Astrocyte (in vitro differentiated cells and primary cell): ENCODE data around the gene PPM1H. TPM values are rescaled to one million over a fixed set of nuclear protein-coding genes. Genes with fewer than 3 reads are reported as not detected.
A peak's percentile ranks its signal among the peaks of the same experiment; 100 is the strongest.

ENCODE experiments used
- DNase-seq: peaks from one replicate; pipeline ENCODE4 v3.0.0-alpha.2; 2010; ENCODE audit warnings: low read depth
- FAIRE-seq: peaks from 2 replicates; lab custom pipeline; 2011; peaks lifted over from hg19 to GRCh38; lab: Jason Lieb, UNC
- H2AFZ ChIP-seq: 2 replicates; pipeline ENCODE4 v1.6.0; 2012; ENCODE audit warnings: low read depth, low read length, inconsistent platforms
- H3K27ac ChIP-seq: 2 replicates; pipeline ENCODE4 v1.5.1; 2011; ENCODE audit warnings: low read depth, low read length, inconsistent platforms
- H3K27me3 ChIP-seq: 2 replicates; pipeline ENCODE4 v1.6.0; 2011; ENCODE audit warnings: low read length, inconsistent platforms; ENCODE audit not compliant: insufficient read depth
- H3K36me3 ChIP-seq: 2 replicates; pipeline ENCODE4 v1.5.1; 2011; ENCODE audit warnings: low read length, inconsistent platforms; ENCODE audit not compliant: insufficient read depth
- H3K4me1 ChIP-seq: 2 replicates; pipeline ENCODE4 v1.5.1; 2011; ENCODE audit warnings: low read length, inconsistent platforms; ENCODE audit not compliant: insufficient read depth
- H3K4me2 ChIP-seq: 2 replicates; pipeline ENCODE4 v1.6.0; 2012; ENCODE audit warnings: low read length, inconsistent platforms
- H3K4me3 ChIP-seq: 2 replicates; pipeline ENCODE4 v1.5.1; 2011; ENCODE audit warnings: low read depth, mild to moderate bottlenecking, low read length, inconsistent platforms; ENCODE audit not compliant: insufficient read depth
- H3K79me2 ChIP-seq: 2 replicates; pipeline ENCODE4 v1.6.0; 2012; ENCODE audit warnings: mild to moderate bottlenecking, low read length, inconsistent platforms; ENCODE audit not compliant: insufficient read depth
- H3K9ac ChIP-seq: 2 replicates; pipeline ENCODE4 v1.6.0; 2012; ENCODE audit warnings: mild to moderate bottlenecking, low read length, inconsistent platforms
- H3K9me3 ChIP-seq: 2 replicates; pipeline ENCODE4 v1.5.1; 2012; ENCODE audit warnings: low read depth, mild to moderate bottlenecking, low read length, inconsistent platforms; ENCODE audit not compliant: insufficient read depth
- H4K20me1 ChIP-seq: 2 replicates; pipeline ENCODE4 v1.6.0; 2012; ENCODE audit warnings: low read length, inconsistent platforms; ENCODE audit not compliant: insufficient read depth
- H3K27ac Mint-ChIP-seq: one replicate; pipeline ENCODE4 v1.8.0; 2021; ENCODE audit warnings: mild to moderate bottlenecking, mixed read lengths; ENCODE audit not compliant: unreplicated experiment
- H3K27me3 Mint-ChIP-seq: one replicate; pipeline ENCODE4 v1.8.0; 2021; ENCODE audit warnings: low read depth, mixed read lengths; ENCODE audit not compliant: unreplicated experiment
- H3K36me3 Mint-ChIP-seq: one replicate; pipeline ENCODE4 v1.8.0; 2021; ENCODE audit warnings: low read depth, mixed read lengths; ENCODE audit not compliant: unreplicated experiment
- H3K4me1 Mint-ChIP-seq: one replicate; pipeline ENCODE4 v1.8.0; 2021; ENCODE audit warnings: low read depth, mixed read lengths; ENCODE audit not compliant: unreplicated experiment
- H3K4me3 Mint-ChIP-seq: one replicate; pipeline ENCODE4 v1.8.0; 2021; ENCODE audit warnings: mild to moderate bottlenecking, moderate library complexity, mixed read lengths; ENCODE audit not compliant: unreplicated experiment
- H3K9me3 Mint-ChIP-seq: one replicate; pipeline ENCODE4 v1.8.0; 2021; ENCODE audit warnings: mild to moderate bottlenecking, mixed read lengths; ENCODE audit not compliant: unreplicated experiment
- EZH2 ChIP-seq: IDR thresholded peaks from 2 replicates; pipeline ENCODE4 v1.6.1; 2012; ENCODE audit warnings: mild to moderate bottlenecking, low read length, inconsistent platforms; ENCODE audit not compliant: insufficient read depth
- total RNA-seq: library from RNA; stranded (reverse); gene quantifications from 2 replicates; pipeline ENCODE4 v1.2.1, GENCODE V29; 2021
- TF ChIP-seq, protein P1 (sequence below): IDR thresholded peaks from 2 replicates; pipeline ENCODE4 v1.5.1; 2011; ENCODE audit warnings: low read depth, mild to moderate bottlenecking, inconsistent platforms, low read length, moderate library complexity; ENCODE audit not compliant: insufficient read depth

Gene PPM1H
- total RNA-seq, 1 donor from 2014 or later: 7.8 TPM

DNA sequence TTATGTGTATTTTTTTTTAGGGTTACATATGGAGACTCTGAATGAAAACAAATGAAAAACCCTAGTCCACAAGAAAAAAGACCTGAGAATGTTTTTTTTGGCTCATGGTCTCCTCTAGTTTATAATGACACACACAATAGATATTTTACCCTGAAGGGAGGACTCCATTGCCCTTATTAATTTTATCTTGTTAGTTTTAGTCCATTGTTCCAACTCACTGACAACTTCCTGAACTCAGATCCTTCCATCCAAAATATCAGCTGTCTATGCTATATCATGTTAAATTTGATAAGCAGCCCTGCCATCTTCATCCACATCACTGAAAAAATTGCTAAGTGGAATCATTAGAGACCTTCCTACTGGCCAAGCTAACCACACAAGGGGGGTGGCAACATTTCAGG is 236.2 kb downstream of the PPM1H start:
- Mint-ChIP-seq H3K4me3 (no peak overlapping the region), H3K27me3 (no peaks in the 10 kb centered on the region), H3K27ac (no peak overlapping the region), H3K9me3 (peaks cover 2% of the 10 kb centered on the region), H3K4me1 (peaks cover 16% of the 10 kb centered on the region), H3K36me3 (peaks cover 3% of the 10 kb centered on the region)
- H3K9ac ChIP-seq: no peak overlapping the region
- no peaks in the 10 kb centered on the region for H3K9me3 ChIP-seq
- H2AFZ ChIP-seq: no peak overlapping the region
- no peak overlapping the region for H3K4me3 ChIP-seq
- TF ChIP-seq, protein P1, sequence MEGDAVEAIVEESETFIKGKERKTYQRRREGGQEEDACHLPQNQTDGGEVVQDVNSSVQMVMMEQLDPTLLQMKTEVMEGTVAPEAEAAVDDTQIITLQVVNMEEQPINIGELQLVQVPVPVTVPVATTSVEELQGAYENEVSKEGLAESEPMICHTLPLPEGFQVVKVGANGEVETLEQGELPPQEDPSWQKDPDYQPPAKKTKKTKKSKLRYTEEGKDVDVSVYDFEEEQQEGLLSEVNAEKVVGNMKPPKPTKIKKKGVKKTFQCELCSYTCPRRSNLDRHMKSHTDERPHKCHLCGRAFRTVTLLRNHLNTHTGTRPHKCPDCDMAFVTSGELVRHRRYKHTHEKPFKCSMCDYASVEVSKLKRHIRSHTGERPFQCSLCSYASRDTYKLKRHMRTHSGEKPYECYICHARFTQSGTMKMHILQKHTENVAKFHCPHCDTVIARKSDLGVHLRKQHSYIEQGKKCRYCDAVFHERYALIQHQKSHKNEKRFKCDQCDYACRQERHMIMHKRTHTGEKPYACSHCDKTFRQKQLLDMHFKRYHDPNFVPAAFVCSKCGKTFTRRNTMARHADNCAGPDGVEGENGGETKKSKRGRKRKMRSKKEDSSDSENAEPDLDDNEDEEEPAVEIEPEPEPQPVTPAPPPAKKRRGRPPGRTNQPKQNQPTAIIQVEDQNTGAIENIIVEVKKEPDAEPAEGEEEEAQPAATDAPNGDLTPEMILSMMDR: no peak
- no peak for TF ChIP-seq EZH2
- H3K27me3 ChIP-seq: no peaks in the 10 kb centered on the region
- H4K20me1 ChIP-seq: no peaks in the 10 kb centered on the region
- FAIRE-seq: no peak
- peaks cover 56% of the 10 kb centered on the region for H3K4me1 ChIP-seq
- H3K36me3 ChIP-seq: no peaks in the 10 kb centered on the region
- peak overlapping the region; percentile 45 for H3K4me2 ChIP-seq
- peak overlapping the region; percentile 74 for H3K27ac ChIP-seq
- peak; percentile 81 for DNase-seq
- no peaks in the 10 kb centered on the region for H3K79me2 ChIP-seq

DNA sequence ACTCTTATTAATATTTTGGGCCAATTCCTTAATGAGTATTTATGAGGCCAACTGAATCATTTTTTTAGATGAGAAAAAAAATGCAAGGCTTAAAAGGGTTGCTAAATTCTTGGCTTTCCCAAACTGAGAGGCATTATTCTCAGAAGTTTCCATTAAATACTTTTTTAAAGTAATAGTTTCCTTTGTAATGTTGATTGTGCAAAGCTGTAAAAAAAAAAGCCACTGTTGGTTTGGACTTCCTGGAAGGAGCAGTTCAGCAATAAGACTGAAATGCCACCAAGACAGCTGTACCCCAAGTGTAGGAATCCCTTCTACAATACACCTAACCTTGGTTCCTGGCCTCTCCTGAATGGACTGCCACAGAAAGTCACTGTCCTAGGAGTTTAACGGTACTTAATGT is 237.1 kb downstream of the PPM1H start:
- no peaks in the 10 kb centered on the region for H3K27me3 ChIP-seq
- no peaks in the 10 kb centered on the region for H3K79me2 ChIP-seq
- H3K4me1 ChIP-seq: peaks cover 55% of the 10 kb centered on the region
- Mint-ChIP-seq H3K9me3 (peaks cover 2% of the 10 kb centered on the region), H3K4me1 (peaks cover 14% of the 10 kb centered on the region), H3K4me3 (no peak overlapping the region), H3K27ac (no peak overlapping the region), H3K27me3 (no peaks in the 10 kb centered on the region), H3K36me3 (peaks cover 3% of the 10 kb centered on the region)
- no peaks in the 10 kb centered on the region for H3K36me3 ChIP-seq
- H3K4me3 ChIP-seq: no peak overlapping the region
- no peaks in the 10 kb centered on the region for H4K20me1 ChIP-seq
- DNase-seq (no peak), FAIRE-seq (no peak)
- H3K9ac ChIP-seq: no peak overlapping the region
- no peak overlapping the region for H2AFZ ChIP-seq
- no peak for TF ChIP-seq EZH2
- TF ChIP-seq, protein P1: no peak
- peak overlapping the region; percentile 74 for H3K27ac ChIP-seq
- peak overlapping the region; percentile 45 for H3K4me2 ChIP-seq
- no peaks in the 10 kb centered on the region for H3K9me3 ChIP-seq

DNA sequence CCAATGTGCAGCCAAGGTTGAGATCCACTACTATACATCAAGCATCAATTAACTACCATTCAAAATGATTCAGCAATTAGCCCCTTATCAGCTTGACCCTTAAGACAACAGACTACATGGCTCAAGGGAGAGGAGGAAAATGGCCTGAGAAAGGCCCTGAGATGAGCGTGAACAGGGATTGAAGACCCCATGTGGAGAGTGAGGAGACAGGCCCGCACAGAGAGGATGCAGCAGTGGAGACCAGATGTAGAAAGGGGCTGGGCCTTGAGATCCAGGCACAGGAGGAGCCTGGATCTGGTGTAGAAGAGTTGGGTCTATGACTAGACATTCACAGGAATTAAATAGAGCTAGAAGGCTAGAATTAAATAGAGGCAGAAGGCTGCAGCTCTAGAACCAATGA is 239.3 kb downstream of the PPM1H start:
- H3K36me3 ChIP-seq: no peaks in the 10 kb centered on the region
- Mint-ChIP-seq H3K27ac (no peak overlapping the region), H3K4me1 (peaks cover 12% of the 10 kb centered on the region), H3K9me3 (peaks cover 2% of the 10 kb centered on the region), H3K4me3 (no peak overlapping the region), H3K36me3 (peaks cover 7% of the 10 kb centered on the region), H3K27me3 (no peaks in the 10 kb centered on the region)
- no peaks in the 10 kb centered on the region for H3K27me3 ChIP-seq
- H2AFZ ChIP-seq: no peak overlapping the region
- no peaks in the 10 kb centered on the region for H4K20me1 ChIP-seq
- H3K4me3 ChIP-seq: no peak overlapping the region
- H3K9me3 ChIP-seq: no peaks in the 10 kb centered on the region
- DNase-seq (no peak), FAIRE-seq (peak; percentile 5)
- H3K4me1 ChIP-seq: peaks cover 50% of the 10 kb centered on the region
- H3K79me2 ChIP-seq: no peaks in the 10 kb centered on the region
- H3K9ac ChIP-seq: no peak overlapping the region
- no peak for TF ChIP-seq EZH2
- TF ChIP-seq, protein P1: no peak
- H3K4me2 ChIP-seq: no peak overlapping the region
- H3K27ac ChIP-seq: no peak overlapping the region
